ENCODE results near the gene SYNE3. TPM values are rescaled to one million over a fixed set of nuclear protein-coding genes. Genes with fewer than 3 reads are reported as not detected.

The SYNE3 gene
- total RNA-seq, 1 experiment from 2014 or later, result 1.2 TPM

GRCh38 chr14:95505030-95505589 lies 11.3 kb downstream of the SYNE3 start:
- Histone ChIP-seq H3K79me2 (ENCODE audit: low read length) (no peaks in the 10 kb centered on the region), H2AFZ (ENCODE audit: low read length) (no peak overlapping the region), H3K27me3 (ENCODE audit: low read length) (no peaks in the 10 kb centered on the region), H3K4me1 (ENCODE audit: insufficient read depth, low read length) (peaks cover 34% of the 10 kb centered on the region), H3K27ac (ENCODE audit: low read length) (no peak overlapping the region), H4K20me1 (ENCODE audit: low read length) (no peaks in the 10 kb centered on the region), H3K4me3 (ENCODE audit: low read length) (no peak overlapping the region), H3K4me2 (ENCODE audit: low read length) (no peak overlapping the region), H3K36me3 (ENCODE audit: low read depth, low read length) (no peaks in the 10 kb centered on the region), H3F3A (ENCODE audit: low read length, unreplicated experiment) (no peaks in the 10 kb centered on the region), H3K9ac (ENCODE audit: low read length) (no peak overlapping the region), H3K9me2 (replicated peaks; ENCODE audit: low read length) (no peaks in the 10 kb centered on the region), H3K9me3 (ENCODE audit: low read length) (no peaks in the 10 kb centered on the region)
- ChIA-PET CTCF (no interaction called here), POLR2A (ENCODE audit: unreplicated experiment) (no interaction called here)
- no peak for ATAC-seq
- intact Hi-C loops (cut with micrococcal nuclease), result no loop called here
- TF ChIP-seq EZH2phosphoT487 (IDR thresholded peaks at IDR 0.05; ENCODE audit: borderline replicate concordance, low read length) (no peak), CTCF (conservative IDR thresholded peaks at IDR 0.05; ENCODE audit: low read depth, low read length) (no peak), EZH2 (IDR thresholded peaks at IDR 0.05; ENCODE audit: low read length, unreplicated experiment) (no peak)
- no TSS peak for BruUV-seq (replicated peaks)
- no peak for DNase-seq

GRCh38 chr14:95504135-95505029 lies 12.1 kb downstream of the SYNE3 start:
- Histone ChIP-seq H3K9ac (ENCODE audit: low read length) (no peak overlapping the region), H3K9me3 (ENCODE audit: low read length) (no peaks in the 10 kb centered on the region), H3K4me1 (ENCODE audit: insufficient read depth, low read length) (peaks cover 34% of the 10 kb centered on the region), H3K27me3 (ENCODE audit: low read length) (no peaks in the 10 kb centered on the region), H4K20me1 (ENCODE audit: low read length) (no peaks in the 10 kb centered on the region), H3F3A (ENCODE audit: low read length, unreplicated experiment) (no peaks in the 10 kb centered on the region), H3K79me2 (ENCODE audit: low read length) (no peaks in the 10 kb centered on the region), H3K27ac (ENCODE audit: low read length) (no peak overlapping the region), H3K36me3 (ENCODE audit: low read depth, low read length) (no peaks in the 10 kb centered on the region), H2AFZ (ENCODE audit: low read length) (no peak overlapping the region), H3K9me2 (replicated peaks; ENCODE audit: low read length) (no peaks in the 10 kb centered on the region), H3K4me3 (ENCODE audit: low read length) (no peak overlapping the region), H3K4me2 (ENCODE audit: low read length) (no peak overlapping the region)
- TF ChIP-seq EZH2 (IDR thresholded peaks at IDR 0.05; ENCODE audit: low read length, unreplicated experiment), result no peak
- no peak for TF ChIP-seq CTCF (conservative IDR thresholded peaks at IDR 0.05; ENCODE audit: low read depth, low read length)
- TF ChIP-seq EZH2phosphoT487 (IDR thresholded peaks at IDR 0.05; ENCODE audit: borderline replicate concordance, low read length), result no peak
- CTCF ChIA-PET, result no interaction called here
- ATAC-seq (no peak), DNase-seq (no peak)
- POLR2A ChIA-PET (ENCODE audit: unreplicated experiment), result no interaction called here
- BruUV-seq (replicated peaks), result no TSS peak
- intact Hi-C loops (cut with micrococcal nuclease), result no loop called here
